ENCODE results near the gene CDH1. TPM values are rescaled to one million over a fixed set of nuclear protein-coding genes. Genes with fewer than 3 reads are reported as not detected.

The CDH1 gene
- total and polyA plus RNA-seq, 12 donors: 0.11 to 1.2 (median 0.40) TPM; not detected in 3

DNA sequence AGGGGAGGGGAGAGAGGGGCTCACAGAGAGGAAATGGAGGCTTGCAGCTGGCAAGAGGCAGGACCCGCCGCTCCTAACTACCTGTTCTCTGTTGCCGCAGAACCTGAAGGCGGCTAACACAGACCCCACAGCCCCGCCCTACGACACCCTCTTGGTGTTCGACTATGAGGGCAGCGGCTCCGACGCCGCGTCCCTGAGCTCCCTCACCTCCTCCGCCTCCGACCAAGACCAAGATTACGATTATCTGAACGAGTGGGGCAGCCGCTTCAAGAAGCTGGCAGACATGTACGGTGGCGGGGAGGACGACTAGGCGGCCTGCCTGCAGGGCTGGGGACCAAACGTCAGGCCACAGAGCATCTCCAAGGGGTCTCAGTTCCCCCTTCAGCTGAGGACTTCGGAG lies 39.0 kb upstream of the CDH1 start:
- intact Hi-C loops (cut with DNase I): no loop called here
- no peak for DNase-seq
- TF ChIP-seq POLR2A (IDR thresholded peaks at IDR 0.05): no peak
- TF ChIP-seq, protein P1, sequence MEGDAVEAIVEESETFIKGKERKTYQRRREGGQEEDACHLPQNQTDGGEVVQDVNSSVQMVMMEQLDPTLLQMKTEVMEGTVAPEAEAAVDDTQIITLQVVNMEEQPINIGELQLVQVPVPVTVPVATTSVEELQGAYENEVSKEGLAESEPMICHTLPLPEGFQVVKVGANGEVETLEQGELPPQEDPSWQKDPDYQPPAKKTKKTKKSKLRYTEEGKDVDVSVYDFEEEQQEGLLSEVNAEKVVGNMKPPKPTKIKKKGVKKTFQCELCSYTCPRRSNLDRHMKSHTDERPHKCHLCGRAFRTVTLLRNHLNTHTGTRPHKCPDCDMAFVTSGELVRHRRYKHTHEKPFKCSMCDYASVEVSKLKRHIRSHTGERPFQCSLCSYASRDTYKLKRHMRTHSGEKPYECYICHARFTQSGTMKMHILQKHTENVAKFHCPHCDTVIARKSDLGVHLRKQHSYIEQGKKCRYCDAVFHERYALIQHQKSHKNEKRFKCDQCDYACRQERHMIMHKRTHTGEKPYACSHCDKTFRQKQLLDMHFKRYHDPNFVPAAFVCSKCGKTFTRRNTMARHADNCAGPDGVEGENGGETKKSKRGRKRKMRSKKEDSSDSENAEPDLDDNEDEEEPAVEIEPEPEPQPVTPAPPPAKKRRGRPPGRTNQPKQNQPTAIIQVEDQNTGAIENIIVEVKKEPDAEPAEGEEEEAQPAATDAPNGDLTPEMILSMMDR (IDR thresholded peaks at IDR 0.05): no peak
- H3K27me3 ChIP-seq: no peaks in the 10 kb centered on the region
- H3K36me3 ChIP-seq (replicated peaks in 1 of 2): no peaks in the 10 kb centered on the region
- 86 to 93% (median 89%) methylated on average over 23 of the region's 23 CpGs for WGBS, 4 donors
- no peaks in the 10 kb centered on the region for H3K4me1 ChIP-seq (replicated peaks in 1 of 2)
- H3K27ac ChIP-seq: no peak overlapping the region
- H3K4me3 ChIP-seq: no peak overlapping the region
- no peaks in the 10 kb centered on the region for H3K9me3 ChIP-seq (replicated peaks in 1 of 3)

DNA sequence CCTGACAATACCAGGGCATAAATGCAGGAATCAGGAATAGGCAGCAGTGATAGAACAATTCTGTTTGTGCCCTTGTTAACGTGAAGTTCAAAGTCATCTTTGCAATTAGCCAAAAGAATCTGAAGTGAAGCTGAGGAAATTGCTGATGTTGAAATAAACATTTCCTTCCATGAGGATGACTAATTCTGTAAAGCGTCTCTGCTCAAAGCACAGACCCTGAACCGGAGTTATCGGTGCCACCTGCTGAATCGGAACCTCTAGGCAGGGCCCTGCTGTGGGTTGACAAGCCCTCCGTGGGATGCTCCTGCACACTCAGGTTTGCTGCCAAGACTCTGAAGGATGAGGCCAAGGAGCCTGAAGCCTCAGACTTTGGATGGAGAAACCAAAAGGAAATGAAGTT lies 37.0 kb upstream of the CDH1 start:
- Histone ChIP-seq H3K4me1 (replicated peaks in 1 of 2) (no peaks in the 10 kb centered on the region), H3K27me3 (no peaks in the 10 kb centered on the region), H3K9me3 (replicated peaks in 1 of 3) (no peaks in the 10 kb centered on the region), H3K4me3 (no peak overlapping the region), H3K27ac (no peak overlapping the region), H3K36me3 (replicated peaks in 1 of 2) (no peaks in the 10 kb centered on the region)
- WGBS, 4 donors: 41 to 58% (median 51%) methylated on average over 6 of the region's 6 CpGs
- DNase-seq: no peak
- intact Hi-C loops (cut with DNase I): loop anchor here in 1 of 2 donors (5.0 kb wide), 1 partner anchor 102 kb away; no protein-coding TSS in a partner anchor
- TF ChIP-seq, protein P1 (IDR thresholded peaks at IDR 0.05): no peak
- no peak for TF ChIP-seq POLR2A (IDR thresholded peaks at IDR 0.05)

DNA sequence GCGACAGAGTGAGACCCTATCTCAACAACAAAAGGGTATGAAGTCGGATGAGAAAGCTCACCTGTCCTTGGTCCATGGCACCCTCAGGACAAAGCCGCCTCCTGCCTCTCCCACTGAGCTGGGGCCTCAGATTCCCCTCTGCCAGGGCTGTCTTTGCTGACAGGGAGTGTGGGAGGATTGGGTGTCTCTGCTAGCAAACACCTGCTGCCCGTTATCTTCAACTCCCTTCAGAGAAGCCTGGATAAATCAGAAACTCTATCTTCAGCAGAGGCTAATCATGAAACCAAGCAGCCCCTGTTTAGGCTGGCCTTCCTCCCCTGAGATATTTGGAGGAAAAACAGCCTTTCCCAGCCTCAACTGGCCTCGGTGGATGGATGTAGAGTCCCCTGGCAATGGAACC lies 36.3 kb upstream of the CDH1 start:
- Histone ChIP-seq H3K9me3 (replicated peaks in 1 of 3) (no peaks in the 10 kb centered on the region), H3K27ac (no peak overlapping the region), H3K36me3 (replicated peaks in 1 of 2) (no peaks in the 10 kb centered on the region), H3K27me3 (no peaks in the 10 kb centered on the region), H3K4me1 (replicated peaks in 1 of 2) (no peaks in the 10 kb centered on the region), H3K4me3 (no peak overlapping the region)
- TF ChIP-seq, protein P1 (IDR thresholded peaks at IDR 0.05): no peak
- no peak for TF ChIP-seq POLR2A (IDR thresholded peaks at IDR 0.05)
- DNase-seq: no peak
- intact Hi-C loops (cut with DNase I): loop anchor here in 1 of 2 donors (5.0 kb wide), 1 partner anchor 101 kb away; no protein-coding TSS in a partner anchor
- WGBS, 4 donors: 79 to 89% (median 83%) methylated on average over 4 to 5 of the region's 5 CpGs

DNA sequence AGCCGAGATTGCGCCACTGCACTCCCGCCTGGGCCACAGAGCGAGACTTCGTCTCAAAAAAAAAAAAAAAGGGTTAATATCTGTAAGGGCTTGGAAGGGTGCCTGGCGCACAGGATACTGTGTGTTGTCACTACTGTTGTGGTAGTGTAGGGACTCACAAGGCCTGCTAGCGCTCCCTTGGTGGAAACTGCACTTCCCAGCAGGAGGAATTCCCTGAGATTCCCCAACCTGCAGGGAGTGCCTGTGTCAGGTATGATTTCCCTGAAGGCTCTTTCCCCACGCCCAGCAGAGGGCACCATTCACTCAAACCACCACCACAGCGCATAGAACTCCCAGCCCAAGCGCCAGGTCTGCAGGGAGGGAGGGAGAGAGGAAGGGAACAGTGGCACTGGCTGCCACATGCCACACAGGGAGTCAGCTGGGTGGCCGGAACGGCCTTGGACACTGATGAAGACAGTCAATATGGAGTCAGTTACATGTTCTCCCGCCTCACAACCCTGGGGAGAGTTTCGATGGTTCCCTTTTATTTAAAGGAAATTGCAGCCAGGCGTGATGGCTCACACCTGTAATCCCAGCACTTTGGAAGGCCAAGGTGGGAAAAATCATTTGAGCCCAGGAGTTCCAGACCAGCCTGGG lies 32.7 kb upstream of the CDH1 start:
- peak; percentile 56 to 86 (median 73) for DNase-seq
- H3K27me3 ChIP-seq: no peaks in the 10 kb centered on the region
- H3K4me1 ChIP-seq (replicated peaks in 1 of 2): no peaks in the 10 kb centered on the region
- no peaks in the 10 kb centered on the region for H3K9me3 ChIP-seq (replicated peaks in 1 of 3)
- no peak for TF ChIP-seq POLR2A (IDR thresholded peaks at IDR 0.05)
- TF ChIP-seq, protein P1 (IDR thresholded peaks at IDR 0.05): peak; percentile 45 to 69 (median 62)
- H3K36me3 ChIP-seq (replicated peaks in 1 of 2): no peaks in the 10 kb centered on the region
- no peak overlapping the region for H3K4me3 ChIP-seq
- WGBS, 4 donors: 42 to 52% (median 44%) methylated on average over 10 to 15 of the region's 15 CpGs
- intact Hi-C loops (cut with DNase I): loop anchor here in 1 of 2 donors (5.0 kb wide), 1 partner anchor 98 kb away; no protein-coding TSS in a partner anchor
- H3K27ac ChIP-seq: no peak overlapping the region

Data from adrenal gland (tissue), 12 donors.